Measurements from ENCODE around the gene TSBP1.

Gene TSBP1

GRCh38 chr6:32402812-32403211, 31.1 kb upstream of the TSBP1 start:
- FAIRE-seq (no peak), DNase-seq (ENCODE audit: insufficient read length, low spot score) (no peak)
- no peak for TF ChIP-seq TAF1 (IDR thresholded peaks at IDR 0.05; ENCODE audit: low read depth, low read length)
- TF ChIP-seq POLR2A (IDR thresholded peaks at IDR 0.05; ENCODE audit: low read depth, low read length) = no peak
- TF ChIP-seq PAX5 (IDR thresholded peaks at IDR 0.05; ENCODE audit: insufficient read depth, low read length, severe bottlenecking) = no peak
- no peak for TF ChIP-seq POU2F2 (IDR thresholded peaks at IDR 0.05; ENCODE audit: low read depth, low read length)
- no peak for TF ChIP-seq POLR2AphosphoS5 (IDR thresholded peaks at IDR 0.05; ENCODE audit: low read depth, low read length)
- no peak for TF ChIP-seq SPI1 (IDR thresholded peaks at IDR 0.05; ENCODE audit: low read depth, low read length)

- TF ChIP-seq PAX5 (IDR thresholded peaks at IDR 0.05; ENCODE audit: insufficient read depth, low read length, severe bottlenecking) (no peak), POU2F2 (IDR thresholded peaks at IDR 0.05; ENCODE audit: low read depth, low read length) (no peak), POLR2AphosphoS5 (IDR thresholded peaks at IDR 0.05; ENCODE audit: low read depth, low read length) (no peak), SPI1 (IDR thresholded peaks at IDR 0.05; ENCODE audit: low read depth, low read length) (no peak), TAF1 (IDR thresholded peaks at IDR 0.05; ENCODE audit: low read depth, low read length) (no peak), POLR2A (IDR thresholded peaks at IDR 0.05; ENCODE audit: low read depth, low read length) (no peak)
- DNase-seq (ENCODE audit: insufficient read length, low spot score) (no peak), FAIRE-seq (no peak)
Observed at GRCh38 chr6:32401284-32401963, 29.7 kb upstream of the TSBP1 start.

- TF ChIP-seq SPI1 (IDR thresholded peaks at IDR 0.05; ENCODE audit: low read depth, low read length) = peak; percentile 84
- no peak for TF ChIP-seq PAX5 (IDR thresholded peaks at IDR 0.05; ENCODE audit: insufficient read depth, low read length, severe bottlenecking)
- DNase-seq (ENCODE audit: insufficient read length, low spot score) (peak; percentile 25), FAIRE-seq (peak; percentile 85)
Observed at GRCh38 chr6:32397252-32397920, 25.7 kb upstream of the TSBP1 start.

- FAIRE-seq (no peak), DNase-seq (ENCODE audit: insufficient read length, low spot score) (no peak)
- TF ChIP-seq POLR2AphosphoS5 (IDR thresholded peaks at IDR 0.05; ENCODE audit: low read depth, low read length) = no peak
Observed at GRCh38 chr6:32396028-32396427, 24.3 kb upstream of the TSBP1 start.

- no peak for DNase-seq (ENCODE audit: insufficient read length, low spot score)
Observed at GRCh38 chr6:32393665-32394420, 22.1 kb upstream of the TSBP1 start.

GRCh38 chr6:32391505-32391904, 19.8 kb upstream of the TSBP1 start:
- TF ChIP-seq TAF1 (IDR thresholded peaks at IDR 0.05; ENCODE audit: low read depth, low read length) (no peak), PAX5 (IDR thresholded peaks at IDR 0.05; ENCODE audit: insufficient read depth, low read length, severe bottlenecking) (no peak), POLR2AphosphoS5 (IDR thresholded peaks at IDR 0.05; ENCODE audit: low read depth, low read length) (no peak)
- no peak for FAIRE-seq
- no peak for DNase-seq (ENCODE audit: insufficient read length, low spot score)

More at GRCh38 chr6:32393665-32394420, 22.1 kb upstream of the TSBP1 start:
- TF ChIP-seq TAF1 (IDR thresholded peaks at IDR 0.05; ENCODE audit: low read depth, low read length) (no peak), PAX5 (IDR thresholded peaks at IDR 0.05; ENCODE audit: insufficient read depth, low read length, severe bottlenecking) (no peak), POU2F2 (IDR thresholded peaks at IDR 0.05; ENCODE audit: low read depth, low read length) (no peak)
- peak; percentile 9 for FAIRE-seq

GRCh38 chr6:32387589-32388340, 16.1 kb upstream of the TSBP1 start:
- TF ChIP-seq POLR2AphosphoS5 (IDR thresholded peaks at IDR 0.05; ENCODE audit: low read depth, low read length) (no peak), POLR2A (IDR thresholded peaks at IDR 0.05; ENCODE audit: low read depth, low read length) (no peak), TAF1 (IDR thresholded peaks at IDR 0.05; ENCODE audit: low read depth, low read length) (no peak), SPI1 (IDR thresholded peaks at IDR 0.05; ENCODE audit: low read depth, low read length) (no peak), POU2F2 (IDR thresholded peaks at IDR 0.05; ENCODE audit: low read depth, low read length) (no peak), PAX5 (IDR thresholded peaks at IDR 0.05; ENCODE audit: insufficient read depth, low read length, severe bottlenecking) (no peak)
- DNase-seq (ENCODE audit: insufficient read length, low spot score) (no peak), FAIRE-seq (no peak)

- no peak for DNase-seq (ENCODE audit: insufficient read length, low spot score)
- TF ChIP-seq POLR2A (IDR thresholded peaks at IDR 0.05; ENCODE audit: low read depth, low read length) (no peak), SPI1 (IDR thresholded peaks at IDR 0.05; ENCODE audit: low read depth, low read length) (no peak)
- no peak for FAIRE-seq
Observed at GRCh38 chr6:32386040-32386439, 14.3 kb upstream of the TSBP1 start.

GRCh38 chr6:32382757-32383420, 11.2 kb upstream of the TSBP1 start:
- no peak for TF ChIP-seq POU2F2 (IDR thresholded peaks at IDR 0.05; ENCODE audit: low read depth, low read length)
- no peak for TF ChIP-seq PAX5 (IDR thresholded peaks at IDR 0.05; ENCODE audit: insufficient read depth, low read length, severe bottlenecking)
- no peak for TF ChIP-seq POLR2AphosphoS5 (IDR thresholded peaks at IDR 0.05; ENCODE audit: low read depth, low read length)
- FAIRE-seq (no peak), DNase-seq (ENCODE audit: insufficient read length, low spot score) (no peak)

Data from GM12891 (cell line).